ENCODE measurements around the gene HAGHL.
"Not testable (repeated sequence)": the region's sequence is repeated elsewhere in the genome, so short reads cannot be mapped to it uniquely, and the experiment has no call there.

The HAGHL gene

DNA sequence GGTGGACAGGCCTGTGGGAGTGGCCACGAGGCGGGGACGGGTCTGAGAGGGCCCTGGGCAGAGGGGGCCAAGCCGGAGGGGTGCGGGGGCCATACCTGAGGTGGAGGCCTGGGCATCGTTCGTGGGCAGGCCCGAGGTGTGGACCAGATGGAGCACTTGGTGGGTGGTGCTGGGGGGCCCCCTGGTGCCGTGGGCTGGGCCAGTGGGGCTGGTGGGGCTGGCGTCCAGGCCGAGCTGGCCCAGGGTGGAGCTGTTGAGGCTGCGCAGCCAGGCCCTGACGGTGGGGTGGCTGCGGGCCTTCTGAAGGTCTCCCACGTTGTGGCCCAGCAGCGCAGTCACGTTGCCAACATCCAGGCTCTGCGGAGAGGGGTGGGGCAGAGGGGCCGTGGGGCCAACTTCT lies 43.0 kb downstream of the HAGHL start:
- TF ChIP-seq ZFX (IDR thresholded peaks at IDR 0.05; ENCODE audit: borderline replicate concordance): no peak
- TF ChIP-seq, protein P1, sequence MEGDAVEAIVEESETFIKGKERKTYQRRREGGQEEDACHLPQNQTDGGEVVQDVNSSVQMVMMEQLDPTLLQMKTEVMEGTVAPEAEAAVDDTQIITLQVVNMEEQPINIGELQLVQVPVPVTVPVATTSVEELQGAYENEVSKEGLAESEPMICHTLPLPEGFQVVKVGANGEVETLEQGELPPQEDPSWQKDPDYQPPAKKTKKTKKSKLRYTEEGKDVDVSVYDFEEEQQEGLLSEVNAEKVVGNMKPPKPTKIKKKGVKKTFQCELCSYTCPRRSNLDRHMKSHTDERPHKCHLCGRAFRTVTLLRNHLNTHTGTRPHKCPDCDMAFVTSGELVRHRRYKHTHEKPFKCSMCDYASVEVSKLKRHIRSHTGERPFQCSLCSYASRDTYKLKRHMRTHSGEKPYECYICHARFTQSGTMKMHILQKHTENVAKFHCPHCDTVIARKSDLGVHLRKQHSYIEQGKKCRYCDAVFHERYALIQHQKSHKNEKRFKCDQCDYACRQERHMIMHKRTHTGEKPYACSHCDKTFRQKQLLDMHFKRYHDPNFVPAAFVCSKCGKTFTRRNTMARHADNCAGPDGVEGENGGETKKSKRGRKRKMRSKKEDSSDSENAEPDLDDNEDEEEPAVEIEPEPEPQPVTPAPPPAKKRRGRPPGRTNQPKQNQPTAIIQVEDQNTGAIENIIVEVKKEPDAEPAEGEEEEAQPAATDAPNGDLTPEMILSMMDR (IDR thresholded peaks at IDR 0.05): no peak
- H3K27ac ChIP-seq: no peak overlapping the region

DNA sequence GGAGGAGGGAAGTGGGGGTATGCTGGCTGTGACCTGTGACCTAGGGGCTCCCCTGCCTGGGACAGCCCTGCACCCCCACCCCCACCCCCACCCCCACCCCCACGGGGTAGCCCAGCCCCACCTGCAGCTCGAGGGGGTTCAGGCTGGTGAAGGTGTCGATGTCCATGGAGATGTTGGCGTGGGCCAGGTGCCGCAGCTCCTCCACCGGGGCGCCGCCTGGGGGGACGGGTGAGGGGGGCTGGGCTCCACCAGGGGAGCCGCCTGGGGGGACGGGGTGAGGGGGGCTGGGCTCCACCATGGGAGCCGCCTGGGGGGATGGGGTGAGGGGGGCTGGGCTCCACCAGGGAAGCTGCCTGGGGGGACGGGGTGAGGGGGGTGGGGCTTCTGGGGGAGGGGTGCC lies 43.5 kb downstream of the HAGHL start:
- no peak overlapping the region for H3K27ac ChIP-seq
- TF ChIP-seq, protein P1 (IDR thresholded peaks at IDR 0.05): no peak
- no peak for TF ChIP-seq ZFX (IDR thresholded peaks at IDR 0.05; ENCODE audit: borderline replicate concordance)

DNA sequence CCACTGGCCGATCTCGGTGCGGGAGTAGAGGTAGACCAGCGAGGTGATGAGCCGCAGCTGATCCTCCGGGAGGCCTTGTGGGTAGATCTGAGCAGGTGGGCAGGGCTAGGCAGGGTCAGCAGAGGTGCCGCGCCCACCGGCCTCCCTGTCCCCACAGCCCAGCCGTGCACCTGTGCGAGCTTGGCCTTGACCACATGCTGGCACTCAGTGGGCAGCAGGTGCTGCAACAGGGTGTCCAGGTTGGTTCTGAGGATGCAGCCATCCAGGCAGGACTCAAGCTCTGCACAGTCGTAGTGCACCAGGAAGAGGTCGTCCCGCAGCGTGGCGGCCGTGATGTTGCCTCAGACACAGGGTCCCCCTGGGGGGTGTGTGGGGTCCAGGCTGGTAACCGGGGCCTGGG lies 46.1 kb downstream of the HAGHL start:
- H3K27ac ChIP-seq: no peak overlapping the region
- TF ChIP-seq ZFX (IDR thresholded peaks at IDR 0.05; ENCODE audit: borderline replicate concordance): no peak
- TF ChIP-seq, protein P1 (IDR thresholded peaks at IDR 0.05): no peak

DNA sequence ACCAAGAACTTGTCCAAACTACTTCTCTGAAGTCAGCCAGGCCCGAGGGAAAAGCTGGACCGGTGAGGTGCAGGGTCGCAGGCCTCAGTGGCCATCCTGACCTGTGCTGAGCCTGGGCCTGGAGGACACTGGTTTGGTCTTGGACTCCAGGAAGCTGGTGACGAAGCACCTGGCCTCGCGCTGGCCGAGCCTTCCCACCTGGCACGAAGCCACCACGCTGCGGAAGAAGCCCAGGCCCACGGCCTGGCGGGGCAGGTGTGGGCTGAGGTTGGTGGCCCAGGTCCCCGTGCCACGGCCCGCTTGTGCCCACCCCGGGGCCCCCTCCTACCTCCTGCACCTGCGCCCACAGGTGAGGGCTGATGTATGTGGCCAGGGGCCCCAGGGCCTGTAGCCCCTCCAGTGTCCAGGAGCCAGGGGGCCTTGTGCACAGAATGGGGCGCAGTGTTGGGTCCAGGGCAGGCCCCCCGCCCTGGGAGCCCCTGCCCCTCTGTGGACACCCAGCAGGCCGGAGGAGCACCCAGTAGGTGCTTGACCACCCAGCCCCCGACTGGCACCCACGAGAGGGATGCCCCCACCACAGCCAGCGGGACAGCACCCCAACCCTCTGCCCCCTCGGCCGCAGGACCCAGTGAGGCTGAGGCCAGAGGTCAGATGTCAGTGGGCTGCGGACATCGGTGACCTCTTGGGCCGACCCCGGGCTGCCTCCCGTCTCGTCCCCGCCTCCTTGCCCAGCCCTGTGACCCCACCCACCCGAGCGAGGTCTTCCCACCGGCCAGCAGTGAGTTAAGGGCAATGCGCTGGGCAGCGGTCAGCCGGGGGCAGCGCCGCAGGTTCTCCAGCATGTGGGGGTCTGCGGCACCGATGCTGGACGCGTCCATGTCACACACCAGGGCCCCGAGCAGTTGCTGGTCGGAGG lies 47.4 kb downstream of the HAGHL start:
- H3K27ac ChIP-seq: no peak overlapping the region
- TF ChIP-seq, protein P1 (IDR thresholded peaks at IDR 0.05): no peak
- TF ChIP-seq ZFX (IDR thresholded peaks at IDR 0.05; ENCODE audit: borderline replicate concordance): no peak

DNA sequence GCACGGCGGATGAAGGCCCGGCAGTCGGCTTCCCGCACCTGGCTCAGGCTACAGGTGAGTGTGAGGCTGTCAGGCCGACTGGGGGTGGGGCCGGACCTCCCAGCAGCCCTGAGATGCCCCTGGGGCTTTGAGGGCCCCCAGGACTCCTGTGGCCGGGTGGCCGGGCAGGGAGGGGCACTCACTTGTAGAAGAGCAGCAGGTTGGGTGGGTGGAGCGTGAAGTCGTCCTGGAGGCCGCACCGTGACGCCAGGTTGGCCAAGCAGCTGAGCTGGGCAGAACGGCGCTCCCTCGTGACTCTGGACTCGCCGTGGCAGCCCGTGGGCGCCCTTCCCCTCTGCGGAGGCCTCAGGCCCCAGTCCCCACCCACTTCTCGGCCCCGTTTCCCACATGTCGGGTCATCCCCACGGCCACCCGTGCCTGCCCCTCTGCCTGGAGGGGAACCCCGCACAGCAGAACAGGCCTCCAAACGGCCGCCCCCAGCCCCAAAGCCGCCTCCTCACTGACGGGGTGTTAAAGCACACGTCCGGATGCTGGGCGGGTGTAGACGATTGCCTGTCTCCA lies 48.4 kb downstream of the HAGHL start:
- TF ChIP-seq ZFX (IDR thresholded peaks at IDR 0.05; ENCODE audit: borderline replicate concordance): no peak
- TF ChIP-seq, protein P1 (IDR thresholded peaks at IDR 0.05): no peak
- H3K27ac ChIP-seq: no peak overlapping the region

DNA sequence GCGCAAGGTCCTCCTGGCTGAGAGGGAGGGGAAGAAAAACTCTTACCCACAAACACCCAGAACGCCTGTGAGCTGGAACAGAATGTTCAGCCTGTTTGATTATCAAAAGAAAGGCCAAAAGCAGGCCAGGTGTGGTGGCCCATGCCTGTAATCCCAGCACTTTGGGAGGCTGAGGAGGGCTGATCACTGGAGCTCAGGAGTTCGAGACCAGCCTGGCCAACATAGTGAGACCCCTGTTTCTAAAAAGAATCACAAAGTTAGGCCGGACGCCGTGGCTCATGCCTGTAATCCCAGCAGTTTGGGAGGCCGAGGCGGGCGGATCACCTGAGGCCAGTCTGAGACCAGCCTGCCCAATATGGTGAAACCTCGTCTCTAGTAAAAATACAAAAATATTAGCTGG lies 49.4 kb downstream of the HAGHL start:
- not testable (repeated sequence) for H3K27ac ChIP-seq

DNA sequence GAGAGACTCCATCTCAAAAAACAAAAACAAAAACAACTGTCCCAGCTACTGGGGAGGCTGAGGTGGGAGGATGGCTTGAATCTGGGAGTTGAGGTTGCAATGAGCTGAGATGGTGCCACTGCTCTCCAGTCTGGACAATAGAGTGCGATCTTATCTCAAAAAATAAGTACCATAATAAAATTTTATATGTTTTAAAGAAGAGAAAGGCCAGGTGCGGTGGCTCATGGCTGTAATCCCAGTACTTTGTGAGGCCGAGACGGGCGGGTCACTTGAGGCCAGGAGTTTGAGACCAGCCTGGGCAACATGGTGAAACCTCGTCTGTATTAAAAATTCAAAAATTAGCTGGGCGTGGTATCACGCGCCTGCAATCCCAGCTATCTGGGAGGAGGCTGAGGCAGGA lies 49.9 kb downstream of the HAGHL start:
- TF ChIP-seq, protein P1 (IDR thresholded peaks at IDR 0.05): no peak
- TF ChIP-seq ZFX (IDR thresholded peaks at IDR 0.05; ENCODE audit: borderline replicate concordance): no peak

More for the DNA sequence above, 49.9 kb downstream of the HAGHL start:
- no peak overlapping the region for H3K27ac ChIP-seq

Data from 22Rv1 (cell line).